Caco-2 (cell line): ENCODE data around the gene AKR1C8. TPM values are rescaled to one million over a fixed set of nuclear protein-coding genes. Genes with fewer than 3 reads are reported as not detected.

ENCODE experiments used
- BruUV-seq: library from RNA; stranded (reverse); fragments of 400-500 nt; replicated peaks from 2 replicates; lab custom pipeline; 2021; lab: Mats Ljungman, UMichigan
- CTCF ChIA-PET: fragments of 300-600 bp; sonication (Branson Sonifier 250); formaldehyde crosslinking; loops from one replicate; lab custom pipeline; 2022; ENCODE audit warnings: antibody characterized with exemption; lab: Charles Lee
- POLR2A ChIA-PET: fragments of 300-600 bp; sonication (Branson Sonifier 250); formaldehyde crosslinking; loops from one replicate; lab custom pipeline; 2022; ENCODE audit warnings: antibody characterized with exemption; lab: Charles Lee
- DNase-seq, 2 experiments: peaks; one replicate each; pipeline versions ENCODE4 v3.0.0 to v3.0.0-alpha.2; 2020 to 2022
- H3K27me3 ChIP-seq: replicated peaks from 2 replicates; pipeline ENCODE4 v1.6.0; 2011; ENCODE audit warnings: low read length; ENCODE audit not compliant: control insufficient read depth, insufficient read depth
- H3K36me3 ChIP-seq: 2 replicates; pipeline ENCODE4 v1.5.1; 2011; ENCODE audit warnings: low read length; ENCODE audit not compliant: control insufficient read depth, insufficient read depth
- H3K4me1 ChIP-seq: fragments of 250-450 bp; sonication (Bioruptor Pico); 2 replicates; pipeline ENCODE4 v1.5.1; 2020; ENCODE audit warnings: mild to moderate bottlenecking
- H3K4me3 ChIP-seq: 2 replicates; pipeline ENCODE4 v1.5.1; 2011; ENCODE audit warnings: low read depth, mild to moderate bottlenecking, control low read depth, low read length
- H3K9me3 ChIP-seq: fragments of 250-450 bp; sonication (Bioruptor Pico); 2 replicates; pipeline ENCODE4 v1.5.1; 2020; ENCODE audit warnings: mild to moderate bottlenecking, moderate library complexity
- H3K27ac Mint-ChIP-seq: one replicate; pipeline ENCODE4 v1.8.0; 2022; ENCODE audit warnings: mixed read lengths; ENCODE audit not compliant: unreplicated experiment
- H3K27me3 Mint-ChIP-seq: one replicate; pipeline ENCODE4 v1.8.0; 2022; ENCODE audit warnings: mixed read lengths; ENCODE audit not compliant: insufficient read depth, unreplicated experiment
- H3K36me3 Mint-ChIP-seq: one replicate; pipeline ENCODE4 v1.8.0; 2022; ENCODE audit warnings: mild to moderate bottlenecking, mixed read lengths; ENCODE audit not compliant: insufficient read depth, unreplicated experiment
- H3K4me1 Mint-ChIP-seq: one replicate; pipeline ENCODE4 v1.8.0; 2022; ENCODE audit warnings: low read depth, mixed read lengths; ENCODE audit not compliant: unreplicated experiment
- H3K4me3 Mint-ChIP-seq: one replicate; pipeline ENCODE4 v1.8.0; 2022; ENCODE audit warnings: mild to moderate bottlenecking, moderate library complexity, mixed read lengths; ENCODE audit not compliant: unreplicated experiment
- H3K9me3 Mint-ChIP-seq: one replicate; pipeline ENCODE4 v1.8.0; 2022; ENCODE audit warnings: mixed read lengths; ENCODE audit not compliant: unreplicated experiment
- CTCF ChIP-seq, 2 experiments: fragments of 200-600 bp in 1 of 2; IDR thresholded peaks; 1 replicate in 1 of 2; 2 replicates in 1 of 2; pipeline versions ENCODE4 v1.5.1 to v1.8.0; 2011 to 2022; ENCODE audit warnings: antibody characterized with exemption in 1 of 2, control low read depth in 1 of 2, inconsistent platforms in 1 of 2, low read depth in 1 of 2, low read length in 1 of 2, mild to moderate bottlenecking in 1 of 2, moderate library complexity in 1 of 2; ENCODE audit not compliant: insufficient read depth in 1 of 2, severe bottlenecking in 1 of 2, unreplicated experiment in 1 of 2
- intact Hi-C: fragments of 100-400 bp; cut with micrococcal nuclease; formaldehyde crosslinking; loops from one replicate; pipeline ENCODE4 v1.10.0; 2022; ENCODE audit not compliant: unreplicated experiment
- total RNA-seq: library from RNA; stranded (reverse); gene quantifications from 2 replicates; pipeline ENCODE4 v1.2.3, GENCODE V29; 2022

The AKR1C8 gene
- total RNA-seq, 1 experiment from 2014 or later = not detected

GRCh38 chr10:5108658-5109416 is 76.1 kb downstream of the AKR1C8 start:
- H3K27ac Mint-ChIP-seq = no peak overlapping the region
- Histone ChIP-seq H3K36me3 (no peaks in the 10 kb centered on the region), H3K4me3 (no peak overlapping the region), H3K27me3 (no peaks in the 10 kb centered on the region), H3K9me3 (no peaks in the 10 kb centered on the region; the same call in 1 of the 2 replicates), H3K4me1 (no peaks in the 10 kb centered on the region)
- DNase-seq = no peak
- H3K27me3 Mint-ChIP-seq = no peaks in the 10 kb centered on the region
- peaks cover 10% of the 10 kb centered on the region for H3K9me3 Mint-ChIP-seq
- intact Hi-C loops = loop anchor here (5.0 kb wide), 1 partner anchor 38 kb away; no protein-coding TSS in a partner anchor
- peaks cover 8% of the 10 kb centered on the region for H3K36me3 Mint-ChIP-seq
- no peak for TF ChIP-seq CTCF (IDR thresholded peaks at IDR 0.05; ENCODE audit: insufficient read depth in 1 of 2, low read depth in 1 of 2, low read length in 1 of 2, severe bottlenecking in 1 of 2, unreplicated experiment in 1 of 2)
- H3K4me1 Mint-ChIP-seq = no peaks in the 10 kb centered on the region
- H3K4me3 Mint-ChIP-seq = no peak overlapping the region
- ChIA-PET CTCF (no interaction called here), POLR2A (no interaction called here)
- no TSS peak for BruUV-seq

- BruUV-seq = no TSS peak
- ChIA-PET POLR2A (interaction anchor here (0.6 kb wide), 1 partner anchor 636 kb away, joined by 7 read pairs; no protein-coding TSS in a partner anchor), CTCF (no interaction called here)
- H3K27me3 Mint-ChIP-seq = no peaks in the 10 kb centered on the region
- no peaks in the 10 kb centered on the region for H3K4me1 Mint-ChIP-seq
- Histone ChIP-seq H3K27me3 (no peaks in the 10 kb centered on the region), H3K36me3 (peaks cover 2% of the 10 kb centered on the region; the same call in 1 of the 2 replicates), H3K4me1 (no peaks in the 10 kb centered on the region), H3K4me3 (no peak overlapping the region), H3K9me3 (no peaks in the 10 kb centered on the region; the same call in 1 of the 2 replicates)
- TF ChIP-seq CTCF (IDR thresholded peaks at IDR 0.05; ENCODE audit: insufficient read depth in 1 of 2, low read depth in 1 of 2, low read length in 1 of 2, severe bottlenecking in 1 of 2, unreplicated experiment in 1 of 2) = no peak
- intact Hi-C loops = loop anchor here (5.0 kb wide), 1 partner anchor 39 kb away; no protein-coding TSS in a partner anchor
- no peak overlapping the region for H3K27ac Mint-ChIP-seq
- peaks cover 15% of the 10 kb centered on the region for H3K9me3 Mint-ChIP-seq
- DNase-seq = no peak
- peaks cover 12% of the 10 kb centered on the region for H3K36me3 Mint-ChIP-seq
- no peak overlapping the region for H3K4me3 Mint-ChIP-seq
Measured at GRCh38 chr10:5107860-5108526, 77.0 kb downstream of the AKR1C8 start.

DNA sequence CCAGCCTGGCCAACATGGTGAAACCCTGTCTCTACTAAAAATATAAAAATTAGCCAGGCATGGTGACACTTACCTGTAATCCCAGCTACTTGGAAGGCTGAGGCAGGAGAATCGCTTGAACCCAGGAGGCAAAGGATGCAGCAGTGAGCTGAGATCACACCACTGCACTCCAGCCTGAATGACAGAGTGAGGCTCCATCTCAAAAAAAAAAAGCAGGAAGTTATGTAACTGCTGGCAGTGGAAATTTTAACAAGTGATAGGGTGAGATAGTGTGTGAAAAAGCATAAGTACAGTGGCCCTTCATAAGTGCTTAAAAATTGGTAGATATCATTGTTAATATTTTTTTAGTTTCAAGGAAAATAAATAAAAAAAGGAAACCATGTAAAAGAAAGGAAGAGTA is 78.4 kb downstream of the AKR1C8 start:
- POLR2A ChIA-PET = no interaction called here
- no peaks in the 10 kb centered on the region for H3K27me3 Mint-ChIP-seq

More for the DNA sequence above, 78.4 kb downstream of the AKR1C8 start:
- Mint-ChIP-seq H3K9me3 (peaks cover 19% of the 10 kb centered on the region), H3K27ac (no peak overlapping the region), H3K4me3 (no peak overlapping the region), H3K4me1 (no peaks in the 10 kb centered on the region), H3K36me3 (peaks cover 15% of the 10 kb centered on the region)
- intact Hi-C loops = loop anchor here (5.0 kb wide), 1 partner anchor 41 kb away; no protein-coding TSS in a partner anchor
- H3K9me3 ChIP-seq = no peaks in the 10 kb centered on the region; the same call in 1 of the 2 replicates
- H3K4me1 ChIP-seq = no peaks in the 10 kb centered on the region
- no TSS peak for BruUV-seq
- no peaks in the 10 kb centered on the region for H3K27me3 ChIP-seq
- no peak for TF ChIP-seq CTCF (IDR thresholded peaks at IDR 0.05; ENCODE audit: insufficient read depth in 1 of 2, low read depth in 1 of 2, low read length in 1 of 2, severe bottlenecking in 1 of 2, unreplicated experiment in 1 of 2)
- CTCF ChIA-PET = interaction anchor here (0.6 kb wide), 1 partner anchor 317 kb away, joined by 3 read pairs; no protein-coding TSS in a partner anchor
- H3K36me3 ChIP-seq = peaks cover 2% of the 10 kb centered on the region; the same call in 1 of the 2 replicates
- no peak for DNase-seq
- no peak overlapping the region for H3K4me3 ChIP-seq
